ENCODE results near the gene PAX3.
A peak's percentile ranks its signal among the peaks of the same experiment; 100 is the strongest.

The PAX3 gene

GRCh38 chr2:222290736-222291484 is 7.9 kb downstream of the PAX3 start:
- TF ChIP-seq, protein P1, sequence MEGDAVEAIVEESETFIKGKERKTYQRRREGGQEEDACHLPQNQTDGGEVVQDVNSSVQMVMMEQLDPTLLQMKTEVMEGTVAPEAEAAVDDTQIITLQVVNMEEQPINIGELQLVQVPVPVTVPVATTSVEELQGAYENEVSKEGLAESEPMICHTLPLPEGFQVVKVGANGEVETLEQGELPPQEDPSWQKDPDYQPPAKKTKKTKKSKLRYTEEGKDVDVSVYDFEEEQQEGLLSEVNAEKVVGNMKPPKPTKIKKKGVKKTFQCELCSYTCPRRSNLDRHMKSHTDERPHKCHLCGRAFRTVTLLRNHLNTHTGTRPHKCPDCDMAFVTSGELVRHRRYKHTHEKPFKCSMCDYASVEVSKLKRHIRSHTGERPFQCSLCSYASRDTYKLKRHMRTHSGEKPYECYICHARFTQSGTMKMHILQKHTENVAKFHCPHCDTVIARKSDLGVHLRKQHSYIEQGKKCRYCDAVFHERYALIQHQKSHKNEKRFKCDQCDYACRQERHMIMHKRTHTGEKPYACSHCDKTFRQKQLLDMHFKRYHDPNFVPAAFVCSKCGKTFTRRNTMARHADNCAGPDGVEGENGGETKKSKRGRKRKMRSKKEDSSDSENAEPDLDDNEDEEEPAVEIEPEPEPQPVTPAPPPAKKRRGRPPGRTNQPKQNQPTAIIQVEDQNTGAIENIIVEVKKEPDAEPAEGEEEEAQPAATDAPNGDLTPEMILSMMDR (conservative IDR thresholded peaks at IDR 0.05; ENCODE audit: low read length), result peak; percentile 23; the same call in 1 of the 2 replicates
- H3K4me3 ChIP-seq (ENCODE audit: low read length), result peak overlapping the region; percentile 47
- peak; percentile 82 for DNase-seq (ENCODE audit: low read depth)

GRCh38 chr2:222290401-222290735 is 8.4 kb downstream of the PAX3 start:
- no peak for DNase-seq (ENCODE audit: low read depth)
- peak overlapping the region; percentile 47 for H3K4me3 ChIP-seq (ENCODE audit: low read length)
- TF ChIP-seq, protein P1 (conservative IDR thresholded peaks at IDR 0.05; ENCODE audit: low read length), result no peak

DNA sequence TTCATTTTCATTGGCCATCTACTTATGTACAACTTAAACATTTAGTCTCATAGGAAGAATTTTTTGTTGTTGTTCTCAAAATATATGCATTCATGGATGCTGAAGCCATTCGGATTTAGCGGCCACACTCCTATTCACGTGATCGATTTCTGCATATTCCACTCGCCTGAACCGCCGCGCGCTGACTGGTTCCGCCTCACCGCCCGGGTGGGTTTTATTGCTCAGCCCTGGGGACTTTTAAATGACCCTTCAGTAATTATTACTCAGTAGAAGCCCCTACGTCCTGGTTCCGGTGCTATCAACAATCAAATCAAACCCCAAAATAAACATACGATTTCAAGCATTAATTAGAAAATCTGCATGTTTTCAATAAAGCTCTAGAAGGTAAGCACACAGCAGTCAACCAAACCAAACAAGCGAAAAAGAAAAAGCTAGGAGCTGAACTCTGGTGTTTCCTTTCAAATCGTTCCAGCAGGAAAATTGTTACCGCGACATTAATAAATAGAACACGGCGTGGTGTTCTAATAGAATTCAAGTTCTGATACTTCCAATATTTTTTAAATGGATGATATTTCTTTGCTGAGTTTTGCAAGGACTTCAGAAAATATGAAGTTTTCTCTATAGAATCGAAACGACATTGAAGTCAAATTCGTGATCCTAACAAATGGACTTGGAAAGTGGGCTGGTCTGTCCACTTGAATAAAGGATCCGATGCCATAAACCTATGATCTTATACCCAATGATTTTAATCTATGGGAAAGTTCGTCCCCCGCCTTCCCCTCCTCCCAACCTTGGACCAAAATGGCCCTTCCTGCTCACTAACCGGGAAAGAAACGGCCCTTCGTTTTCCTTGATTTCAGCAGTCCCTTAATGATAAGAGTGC is 9.3 kb downstream of the PAX3 start:
- H3K4me3 ChIP-seq (ENCODE audit: low read length), result peak overlapping the region; percentile 47
- DNase-seq (ENCODE audit: low read depth), result no peak
- TF ChIP-seq, protein P1 (conservative IDR thresholded peaks at IDR 0.05; ENCODE audit: low read length), result no peak

GRCh38 chr2:222288590-222289277 is 10.1 kb downstream of the PAX3 start:
- no peak overlapping the region for H3K4me3 ChIP-seq (ENCODE audit: low read length)
- TF ChIP-seq, protein P1 (conservative IDR thresholded peaks at IDR 0.05; ENCODE audit: low read length), result no peak
- no peak for DNase-seq (ENCODE audit: low read depth)

- no peak for DNase-seq (ENCODE audit: low read depth)
- TF ChIP-seq, protein P1 (conservative IDR thresholded peaks at IDR 0.05; ENCODE audit: low read length), result no peak
- H3K4me3 ChIP-seq (ENCODE audit: low read length), result no peak overlapping the region
These were observed 10.8 kb downstream of the PAX3 start for GRCh38 chr2:222287862-222288479.

DNA sequence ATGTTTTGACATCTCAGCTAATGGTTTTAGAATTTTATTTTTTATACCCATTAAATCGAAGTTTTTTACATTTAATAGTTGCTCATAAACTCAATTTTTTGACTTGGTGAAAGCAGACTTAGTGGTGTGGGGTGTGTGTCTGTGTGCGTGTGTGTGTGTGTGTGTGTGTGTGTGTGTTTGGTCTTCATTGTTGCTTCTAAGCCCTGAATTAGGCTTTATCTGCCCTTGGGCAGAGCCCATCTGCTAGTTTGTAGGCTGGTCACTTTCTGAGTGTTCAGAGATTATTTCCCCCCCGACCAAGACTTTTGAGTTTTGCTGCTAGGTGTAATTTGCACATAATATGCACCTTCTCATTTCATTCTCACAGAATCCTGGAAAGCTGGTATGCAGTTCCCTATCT is 14.3 kb downstream of the PAX3 start:
- no peak for DNase-seq (ENCODE audit: low read depth)
- TF ChIP-seq, protein P1 (conservative IDR thresholded peaks at IDR 0.05; ENCODE audit: low read length), result no peak
- H3K4me3 ChIP-seq (ENCODE audit: low read length), result no peak overlapping the region

Data from AG10803 (cell line).